GM18870 (cell line): ENCODE data around the gene SLC25A21.
"Not testable (repeated sequence)": the region's sequence is repeated elsewhere in the genome, so short reads cannot be mapped to it uniquely, and the experiment has no call there.

ENCODE experiments used
- ATAC-seq: cut with Tn5 transposase; IDR thresholded peaks from one replicate; pipeline ENCODE4 v1.9.1; 2021; ENCODE audit warnings: moderate library complexity; ENCODE audit not compliant: unreplicated experiment

The SLC25A21 gene

DNA sequence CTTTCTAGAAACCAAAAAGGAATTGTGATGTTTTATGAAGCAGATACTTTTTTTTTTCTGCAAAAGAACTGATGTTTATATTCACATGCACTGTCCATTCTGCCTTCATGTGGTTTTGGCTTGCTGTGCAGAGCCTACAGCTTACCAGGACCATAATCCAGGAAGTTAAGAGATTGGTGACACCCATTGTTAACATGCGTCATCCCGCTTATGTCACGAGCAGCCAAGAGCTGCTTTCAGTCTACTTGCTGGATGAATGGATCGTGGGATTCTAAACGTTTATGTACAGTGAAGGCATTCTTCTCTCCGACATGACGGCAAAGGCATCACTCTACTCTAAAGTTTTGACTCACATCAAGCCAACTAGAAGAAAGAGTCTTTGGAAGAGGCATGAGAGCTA lies 434.1 kb downstream of the SLC25A21 start:
- no peak for ATAC-seq

DNA sequence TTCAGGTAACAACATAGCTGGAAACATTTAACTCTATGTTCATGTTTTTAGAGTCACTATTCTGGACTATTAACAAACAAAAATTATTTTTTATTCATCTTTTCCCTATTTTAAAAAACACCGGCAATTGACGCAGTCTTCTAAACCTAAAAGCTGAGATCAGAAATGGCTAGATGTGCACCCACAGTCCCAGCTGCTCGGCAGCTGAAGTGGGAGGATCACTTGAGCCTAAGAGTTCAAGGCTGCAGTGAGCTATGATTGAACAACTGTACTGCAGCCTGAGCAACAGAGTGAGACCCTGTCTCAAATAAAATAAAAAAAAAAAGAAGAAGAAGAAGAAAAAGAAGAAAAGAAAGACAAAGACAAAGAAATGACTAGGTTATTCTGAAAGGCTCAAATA lies 446.3 kb downstream of the SLC25A21 start:
- no peak for ATAC-seq

GRCh38 chr14:36724162-36724561 lies 448.2 kb downstream of the SLC25A21 start:
- no peak for ATAC-seq

DNA sequence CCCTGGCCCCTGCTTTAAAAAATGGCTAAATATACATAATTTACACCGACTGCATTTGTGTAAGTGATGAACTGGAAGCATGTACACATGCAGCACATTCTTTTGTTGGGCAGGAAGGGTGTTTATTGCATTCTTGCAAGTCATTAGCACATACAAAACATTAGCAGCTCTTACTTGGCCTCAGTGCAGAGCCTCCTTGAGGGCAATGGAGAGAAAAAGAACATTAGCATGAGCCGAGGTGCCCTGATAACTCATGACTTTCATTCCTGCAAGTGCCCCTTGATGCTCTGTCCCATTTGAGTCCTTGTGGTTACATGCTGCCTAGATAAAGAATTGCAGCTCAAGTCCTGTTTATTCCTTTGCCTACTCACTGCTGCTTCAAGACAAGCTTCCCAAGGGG lies 448.9 kb downstream of the SLC25A21 start:
- no peak for ATAC-seq

DNA sequence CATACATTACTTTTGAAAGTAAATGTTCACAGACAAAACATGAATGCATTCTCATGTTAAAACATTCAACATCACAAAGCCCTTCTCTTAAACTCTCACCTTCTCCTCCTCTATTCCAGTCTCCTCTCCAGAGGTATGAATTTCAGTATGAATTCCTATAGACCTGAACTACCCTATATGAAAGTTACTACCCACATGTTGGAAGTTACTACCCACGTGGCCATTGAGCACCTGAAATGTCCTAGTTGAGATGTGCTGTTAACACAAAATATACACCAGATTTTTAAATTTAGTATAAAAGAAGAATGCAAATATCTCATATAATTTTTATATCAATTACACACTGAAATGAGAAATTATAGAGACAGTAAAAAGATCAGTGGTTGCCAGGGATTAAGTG lies 450.5 kb downstream of the SLC25A21 start:
- ATAC-seq = no peak

DNA sequence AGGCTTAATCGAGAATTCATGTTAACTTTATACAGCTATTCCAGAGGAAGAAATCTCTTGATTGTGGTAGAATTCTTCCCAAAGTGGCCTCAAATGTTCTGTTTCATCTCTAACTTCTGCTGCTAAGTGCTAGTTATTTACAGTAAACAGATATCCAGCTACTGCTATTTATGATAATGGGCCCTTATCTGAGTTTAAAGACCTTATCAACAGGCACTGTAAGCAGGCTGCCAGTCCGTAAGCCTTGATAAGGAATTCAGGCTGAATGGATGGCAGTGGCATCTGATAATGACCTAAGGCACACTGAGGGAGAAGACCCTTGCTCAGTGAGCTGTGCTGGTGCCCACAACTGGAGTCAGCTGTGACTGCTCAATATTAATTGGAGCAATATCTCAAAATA lies 451.7 kb downstream of the SLC25A21 start:
- no peak for ATAC-seq

- no peak for ATAC-seq
These were observed 452.6 kb downstream of the SLC25A21 start for GRCh38 chr14:36719823-36720222.

DNA sequence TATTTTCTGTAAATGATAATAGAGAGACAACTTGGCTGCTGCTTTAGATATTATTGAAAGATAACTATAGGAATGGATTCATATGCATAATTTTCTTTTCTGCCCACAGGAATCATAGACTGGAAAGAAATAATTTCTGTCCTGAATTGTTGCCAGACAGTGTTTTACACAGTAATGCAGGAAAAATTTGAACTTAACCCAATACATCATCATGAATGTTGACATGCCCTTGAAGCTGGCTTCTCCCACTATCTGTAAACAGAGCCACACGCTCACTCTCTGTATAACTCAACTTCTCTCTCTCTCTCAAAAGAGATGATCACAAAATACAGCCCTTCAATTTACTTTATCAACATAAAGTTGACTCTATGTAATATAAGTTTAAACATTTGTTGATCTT lies 454.2 kb downstream of the SLC25A21 start:
- ATAC-seq = no peak

- no peak for ATAC-seq
These were observed 455.0 kb downstream of the SLC25A21 start for GRCh38 chr14:36717363-36717762.

- ATAC-seq = no peak
These were observed 455.7 kb downstream of the SLC25A21 start for GRCh38 chr14:36716614-36717184.

- ATAC-seq = no peak
These were observed 458.3 kb downstream of the SLC25A21 start for GRCh38 chr14:36713960-36714703.

DNA sequence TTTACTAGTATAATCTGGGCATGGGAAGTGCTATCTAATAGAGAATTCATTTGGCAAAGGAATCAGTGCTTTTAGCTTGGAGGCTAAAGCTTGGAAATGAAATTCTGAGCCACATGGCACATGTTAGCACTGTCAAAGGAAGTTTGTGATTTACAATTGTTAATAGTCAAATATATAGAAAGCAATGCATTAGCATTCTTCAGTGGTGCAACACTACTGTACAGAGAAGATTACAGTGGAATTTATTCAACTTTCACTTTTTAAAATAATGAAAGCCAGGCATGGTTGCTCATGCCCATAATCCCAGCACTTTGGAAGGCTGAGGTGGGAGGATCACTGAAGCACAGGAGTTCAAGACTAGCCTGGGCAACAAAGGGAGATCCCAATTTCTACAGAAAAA lies 464.8 kb downstream of the SLC25A21 start:
- ATAC-seq = no peak

GRCh38 chr14:36702474-36702873 lies 469.9 kb downstream of the SLC25A21 start:
- ATAC-seq = no peak

GRCh38 chr14:36701132-36701531 lies 471.3 kb downstream of the SLC25A21 start:
- no peak for ATAC-seq

GRCh38 chr14:36700651-36701050 lies 471.8 kb downstream of the SLC25A21 start:
- no peak for ATAC-seq

DNA sequence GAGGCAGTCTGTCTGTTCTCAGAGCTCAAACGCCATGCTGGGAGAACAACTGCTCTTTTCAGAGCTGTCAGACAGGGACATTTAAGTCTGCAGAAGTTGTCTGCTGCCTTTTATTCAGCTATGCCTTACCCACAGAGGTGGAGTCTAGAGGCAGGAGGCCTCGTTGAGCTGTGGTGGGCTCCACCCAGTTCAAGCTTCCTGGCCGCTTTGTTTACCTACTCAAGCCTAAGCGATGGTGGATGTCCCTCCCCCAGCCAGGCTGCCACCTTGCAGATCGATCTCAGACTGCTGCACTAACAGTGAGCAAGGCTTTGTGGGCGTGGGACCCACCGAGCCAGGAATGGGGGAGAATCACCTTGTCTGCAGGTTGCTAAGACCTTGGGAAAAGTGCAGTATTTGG lies 473.0 kb downstream of the SLC25A21 start:
- ATAC-seq = not testable (repeated sequence)

DNA sequence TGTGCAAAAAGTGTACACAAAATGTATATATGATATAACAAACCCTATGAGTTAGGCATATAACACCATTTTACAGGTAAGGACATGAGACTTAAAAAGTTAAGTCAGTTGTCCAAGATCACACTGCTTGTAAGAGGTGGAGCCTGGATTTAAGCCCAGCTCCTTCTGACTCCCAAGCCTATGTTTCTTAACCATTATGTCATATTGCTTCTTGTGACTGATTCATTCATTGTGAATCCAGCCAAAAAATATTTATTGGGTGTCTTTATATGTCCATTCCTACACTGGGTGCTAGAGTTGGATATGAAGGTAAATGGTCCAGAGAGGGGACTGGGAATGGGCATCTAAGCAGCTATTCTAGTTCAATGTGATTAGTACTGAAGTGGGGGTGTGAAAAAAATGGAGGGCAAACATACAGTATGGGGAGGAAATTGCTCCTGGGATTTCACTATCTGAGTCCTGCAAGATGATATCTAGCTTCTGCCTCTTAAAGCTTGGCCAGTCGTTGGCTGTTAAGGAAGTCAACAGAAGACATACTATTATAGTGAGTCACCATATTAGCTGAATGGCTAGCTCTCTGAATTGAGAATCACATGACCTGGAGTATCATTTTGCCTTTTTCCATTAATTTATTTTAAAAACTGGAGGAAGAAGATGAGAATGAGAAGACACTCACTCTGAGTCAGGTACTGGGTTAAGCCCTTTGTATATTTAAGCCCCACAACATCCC lies 481.9 kb downstream of the SLC25A21 start:
- ATAC-seq = no peak

DNA sequence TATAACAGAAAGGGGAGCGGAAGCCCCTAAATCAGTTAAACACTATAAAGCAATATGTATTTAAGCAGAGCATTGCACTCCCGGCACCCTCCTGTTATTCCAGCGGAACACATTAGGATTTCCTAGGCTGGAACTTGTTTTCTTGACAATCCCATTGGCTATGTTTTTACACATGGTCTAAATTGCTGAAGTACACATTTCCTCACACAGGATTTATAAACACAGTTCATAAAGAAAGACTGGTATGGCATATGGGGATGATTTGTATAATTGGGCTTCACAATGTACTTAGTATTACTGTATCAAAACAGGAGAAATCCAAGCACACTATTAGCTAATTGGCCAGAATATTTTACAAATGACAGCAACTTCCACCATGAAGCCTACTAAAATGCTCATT lies 487.5 kb downstream of the SLC25A21 start:
- ATAC-seq = no peak

DNA sequence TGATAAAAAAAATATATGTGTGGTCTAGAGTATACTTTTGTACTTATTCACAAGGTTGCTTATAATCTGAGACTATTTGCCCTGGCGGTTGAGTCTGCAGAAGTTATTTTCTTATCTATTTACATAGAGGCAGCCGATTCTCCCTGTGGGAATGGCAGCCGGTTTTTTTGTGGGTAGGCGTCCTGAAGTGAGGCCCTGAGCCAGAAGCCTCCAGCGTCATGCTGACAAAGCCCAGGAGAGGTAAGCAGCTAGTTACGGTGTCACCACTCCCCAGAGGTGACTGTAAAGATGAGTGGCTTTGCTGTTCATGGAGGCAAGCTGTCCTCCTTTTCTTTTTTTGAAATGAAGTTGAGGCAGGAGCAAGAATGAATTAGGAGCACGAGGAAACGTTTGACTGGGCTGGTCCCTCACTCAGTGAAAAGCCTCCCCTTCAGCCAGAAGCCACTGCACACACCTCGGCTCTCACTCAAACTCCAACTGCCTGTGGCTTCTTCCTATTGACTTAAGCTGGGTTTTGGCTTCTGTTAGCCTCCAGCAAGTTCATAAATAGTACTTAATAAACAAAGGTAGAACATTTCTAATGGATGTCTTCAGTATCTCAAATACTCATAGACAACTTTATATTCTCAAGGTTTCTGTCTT lies 489.2 kb downstream of the SLC25A21 start:
- ATAC-seq = no peak

- no peak for ATAC-seq
These were observed 490.1 kb downstream of the SLC25A21 start for GRCh38 chr14:36682338-36682737.

GRCh38 chr14:36676236-36676635 lies 496.2 kb downstream of the SLC25A21 start:
- no peak for ATAC-seq

DNA sequence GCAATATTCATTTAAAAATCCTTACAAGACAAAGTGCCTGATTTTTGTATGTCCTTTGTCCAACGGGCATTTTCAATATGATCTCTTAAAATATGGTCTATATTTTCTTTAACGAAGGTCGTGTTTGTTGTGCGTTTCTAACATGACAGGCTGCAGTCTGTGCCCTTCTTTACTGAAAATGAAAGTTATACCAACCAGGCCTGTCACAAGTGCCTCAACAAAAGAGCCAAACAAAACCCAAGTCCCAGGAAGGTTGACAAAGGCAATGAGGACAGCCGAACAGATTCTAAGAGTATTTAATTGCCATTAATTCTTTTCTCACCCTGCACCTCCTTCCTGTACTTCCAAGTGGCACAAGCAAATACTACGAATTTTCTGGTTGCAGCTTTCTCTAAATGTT lies 496.8 kb downstream of the SLC25A21 start:
- ATAC-seq = no peak
